Kidney (tissue), 14 donors: ENCODE results near the gene AXDND1. TPM values are rescaled to one million over a fixed set of nuclear protein-coding genes. Genes with fewer than 3 reads are reported as not detected.

Source experiments
- DNase-seq, 5 donors: peaks; one replicate each; pipeline ENCODE4 v3.0.0-alpha.2; 2013 to 2020
- FAIRE-seq: peaks from 2 replicates; lab custom pipeline; 2012; peaks lifted over from hg19 to GRCh38; lab: Jason Lieb, UNC
- H3K27ac ChIP-seq, 2 donors: one replicate each; pipeline ENCODE4 v1.7.0; 2013; ENCODE audit warnings: low read depth in 2 of 2, low read length in 2 of 2, inconsistent platforms in 1 of 2
- H3K27me3 ChIP-seq: one replicate; pipeline ENCODE4 v1.7.1; 2013; ENCODE audit warnings: low read length, inconsistent platforms; ENCODE audit not compliant: control insufficient read depth, insufficient read depth
- H3K36me3 ChIP-seq, 3 donors: one replicate each; pipeline versions ENCODE4 v1.7.0 to v1.7.1; 2013; ENCODE audit warnings: low read length in 3 of 3, control low read depth in 1 of 3, inconsistent platforms in 1 of 3; ENCODE audit not compliant: insufficient read depth in 3 of 3, control insufficient read depth in 2 of 3
- H3K4me1 ChIP-seq, 3 donors: one replicate each; pipeline versions ENCODE4 v1.7.0 to v1.7.1; 2013; ENCODE audit warnings: low read length in 3 of 3, inconsistent platforms in 1 of 3, low read depth in 1 of 3; ENCODE audit not compliant: control insufficient read depth in 2 of 3, insufficient read depth in 2 of 3
- H3K4me3 ChIP-seq, 3 donors: one replicate each; pipeline versions ENCODE4 v1.7.0 to v1.8.1; 2013; ENCODE audit warnings: low read length in 3 of 3, control low read depth in 1 of 3, inconsistent platforms in 1 of 3
- H3K9ac ChIP-seq, 3 donors: one replicate each; pipeline versions ENCODE4 v1.7.0 to v1.7.1; 2013; ENCODE audit warnings: low read length in 3 of 3, control low read depth in 1 of 3, inconsistent platforms in 1 of 3
- H3K9me3 ChIP-seq, 3 donors: one replicate each; pipeline versions ENCODE4 v1.7.0 to v1.7.1; 2013; ENCODE audit warnings: low read length in 3 of 3, control low read depth in 1 of 3, inconsistent platforms in 1 of 3; ENCODE audit not compliant: control insufficient read depth in 2 of 3, insufficient read depth in 1 of 3
- CTCF ChIP-seq: IDR thresholded peaks from 3 replicates; pipeline ENCODE4 v1.5.1; 2012; ENCODE audit warnings: mild to moderate bottlenecking, moderate library complexity, borderline replicate concordance; ENCODE audit not compliant: insufficient read depth; ENCODE audit errors: extremely low read depth
- intact Hi-C: fragments of 100-400 bp; cut with DNase I; formaldehyde crosslinking; loops from one replicate; pipeline ENCODE4 v1.11.1; 2022
- polyA plus RNA-seq: library from polyadenylated mRNA; stranded (reverse); fragments of 350-450 nt; fragmentation: Illumina TruSeq; extraction: RNeasy Lipid Tissue Mini Kit (QIAGEN cat#74804); gene quantifications from one replicate; pipeline ENCODE4 v1.2.3, GENCODE V29; 2014; ENCODE audit warnings: low read depth, low replicate concordance; ENCODE audit not compliant: insufficient read depth
- total RNA-seq: library from RNA; stranded (reverse); fragmentation: NEBNext Ultra II Directional; extraction: Animal tissue kit (Norgen Biotek cat#: 25700); gene quantifications from one replicate; pipeline ENCODE4 v1.2.1, GENCODE V29; 2021
- donor health status: control.
- donor health status: control.
- donor health status: control.
- donor health status: control.
- donor health status: control.
- donor health status: DM: yes; HTN: yes; CAD: no.
- donor health status: Normal renal cell carcinoma (clear cell type).

AXDND1 gene
- total and polyA plus RNA-seq, 2 donors from 2014 or later: 0.57 TPM; not detected in 1

GRCh38 chr1:179598631-179599030 lies 232.9 kb downstream of the AXDND1 start:
- H3K36me3 ChIP-seq: no peaks in the 10 kb centered on the region

GRCh38 chr1:179599623-179600249 lies 234.0 kb downstream of the AXDND1 start:
- Histone ChIP-seq H3K9me3 (no peaks in the 10 kb centered on the region), H3K4me1 (no peaks in the 10 kb centered on the region), H3K4me3 (no peak overlapping the region), H3K27me3 (no peaks in the 10 kb centered on the region), H3K9ac (no peak overlapping the region), H3K27ac (no peak overlapping the region), H3K36me3 (no peaks in the 10 kb centered on the region)
- peak; percentile 30 for FAIRE-seq
- peak; percentile 38 for TF ChIP-seq CTCF
- intact Hi-C loops: no loop called here
- DNase-seq: peak in 3 of 5 donors; percentile 33 to 64 (median 53)

More at GRCh38 chr1:179598631-179599030, 232.9 kb downstream of the AXDND1 start:
- Histone ChIP-seq H3K27me3 (no peaks in the 10 kb centered on the region), H3K27ac (no peak overlapping the region), H3K4me3 (no peak overlapping the region), H3K9ac (no peak overlapping the region), H3K4me1 (no peaks in the 10 kb centered on the region), H3K9me3 (no peaks in the 10 kb centered on the region)
- TF ChIP-seq CTCF: no peak
- no peak for FAIRE-seq
- DNase-seq: no peak
- intact Hi-C loops: no loop called here

DNA sequence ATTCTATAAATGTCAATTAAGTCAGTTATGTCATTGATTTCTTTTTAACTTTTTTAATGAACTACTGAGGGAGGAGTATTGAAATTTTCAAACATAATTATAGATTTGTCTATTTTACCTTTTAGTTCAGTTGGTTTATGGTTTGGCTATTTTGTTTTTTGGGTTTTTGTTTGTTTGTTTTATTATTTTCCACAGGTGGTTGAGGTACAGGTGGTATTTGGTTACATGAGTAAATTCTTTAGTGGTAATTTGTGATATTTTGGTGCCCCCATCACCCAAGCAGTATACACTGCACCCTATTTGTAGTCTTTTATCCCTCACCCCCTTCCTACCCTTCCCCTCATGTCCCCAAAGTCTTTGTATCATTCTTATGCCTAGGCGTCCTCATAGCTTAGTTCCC lies 235.3 kb downstream of the AXDND1 start:
- no peak overlapping the region for H3K27ac ChIP-seq
- no peak for TF ChIP-seq CTCF
- intact Hi-C loops: no loop called here
- no peaks in the 10 kb centered on the region for H3K27me3 ChIP-seq
- no peaks in the 10 kb centered on the region for H3K4me1 ChIP-seq
- FAIRE-seq (no peak), DNase-seq (no peak)
- H3K9ac ChIP-seq: no peak overlapping the region
- H3K9me3 ChIP-seq: no peaks in the 10 kb centered on the region
- no peak overlapping the region for H3K4me3 ChIP-seq
- no peaks in the 10 kb centered on the region for H3K36me3 ChIP-seq

Other genes with a start within 250 kb of the AXDND1 start
- gene ABL2, start 136.3 kb upstream of the AXDND1 start, total RNA-seq: 29.6 TPM
- 1.6 TPM for gene ABL2, start 136.3 kb upstream of the AXDND1 start, polyA plus RNA-seq
- 58.1 TPM for gene SOAT1, start 72.2 kb upstream of the AXDND1 start, total RNA-seq
- 6.8 TPM for gene SOAT1, start 72.2 kb upstream of the AXDND1 start, polyA plus RNA-seq
- 1.2 TPM for gene NPHS2, start 210.0 kb downstream of the AXDND1 start, total RNA-seq
- 446 TPM for gene NPHS2, start 210.0 kb downstream of the AXDND1 start, polyA plus RNA-seq
- 0.47 TPM for gene TDRD5, start 225.9 kb downstream of the AXDND1 start, total RNA-seq
- gene TDRD5, start 225.9 kb downstream of the AXDND1 start, polyA plus RNA-seq: 1.5 TPM